Thoracic aorta (tissue), 2 donors: ENCODE results near the gene TAF8. TPM values are rescaled to one million over a fixed set of nuclear protein-coding genes. Genes with fewer than 3 reads are reported as not detected.

Experiments used
- ATAC-seq: fragments of 150-250 bp; one replicate; pipeline ENCODE4 v1.8.0; 2017; ENCODE audit warnings: low read depth; ENCODE audit not compliant: insufficient number of reproducible peaks, low FRiP score
- DNase-seq: peaks from one replicate; pipeline ENCODE4 v3.0.0-alpha.2; 2020; ENCODE audit warnings: low spot score
- H3K27ac ChIP-seq, 2 donors: fragments of 200-600 bp; sonication (generic); 1 replicate in 1 of 2; 2 replicates in 1 of 2; pipeline ENCODE4 v1.5.1; 2016; ENCODE audit warnings: mild to moderate bottlenecking in 2 of 2, moderate library complexity in 2 of 2
- H3K27me3 ChIP-seq: fragments of 200-600 bp; sonication (generic); replicated peaks from 2 replicates; pipeline ENCODE4 v1.6.0; 2016; ENCODE audit warnings: mild to moderate bottlenecking; ENCODE audit not compliant: insufficient read depth
- H3K36me3 ChIP-seq: fragments of 200-600 bp; sonication (generic); one replicate; pipeline ENCODE4 v1.5.1; 2016
- H3K4me1 ChIP-seq, 2 donors: fragments of 200-600 bp; sonication (generic); 1 replicate in 1 of 2; 2 replicates in 1 of 2; pipeline versions ENCODE4 v1.5.1 to v1.6.0; 2016; ENCODE audit warnings: low read depth in 2 of 2, mild to moderate bottlenecking in 1 of 2; ENCODE audit not compliant: control insufficient read depth in 1 of 2
- H3K4me3 ChIP-seq: fragments of 200-600 bp; sonication (generic); 2 replicates; pipeline ENCODE4 v1.5.1; 2016; ENCODE audit warnings: mild to moderate bottlenecking
- H3K9me3 ChIP-seq: fragments of 200-600 bp; sonication (generic); 2 replicates; pipeline ENCODE4 v1.5.1; 2016
- CTCF ChIP-seq: fragments of 200-600 bp; sonication (generic); IDR thresholded peaks from one replicate; pipeline ENCODE4 v1.5.1; 2019; ENCODE audit warnings: antibody characterized with exemption
- total RNA-seq, 2 donors: library from RNA; depleted of rRNA; stranded (reverse); fragments of >200 nt; gene quantifications; one replicate each; pipeline versions ENCODE4 v1.1.0 to v1.2.3, GENCODE V29; 2016

TAF8 gene
- total RNA-seq, 2 donors from 2014 or later = 24.5 to 40.8 TPM

GRCh38 chr6:42038811-42039408 lies 11.4 kb upstream of the TAF8 start:
- Histone ChIP-seq H3K36me3 (no peaks in the 10 kb centered on the region), H3K4me1 (no peaks in the 10 kb centered on the region), H3K27me3 (no peaks in the 10 kb centered on the region), H3K4me3 (no peak overlapping the region), H3K9me3 (no peaks in the 10 kb centered on the region), H3K27ac (no peak overlapping the region)
- DNase-seq (no peak), ATAC-seq (no peak)
- TF ChIP-seq CTCF = no peak

- ATAC-seq (no peak), DNase-seq (no peak)
- TF ChIP-seq CTCF = no peak
- Histone ChIP-seq H3K9me3 (no peaks in the 10 kb centered on the region), H3K36me3 (no peaks in the 10 kb centered on the region), H3K27ac (no peak overlapping the region), H3K4me1 (peaks cover 8 to 18% of the 10 kb centered on the region in 2 donors), H3K4me3 (no peak overlapping the region), H3K27me3 (no peaks in the 10 kb centered on the region)
Measured at GRCh38 chr6:42040856-42041480, 9.4 kb upstream of the TAF8 start.

GRCh38 chr6:42041481-42042053 lies 8.8 kb upstream of the TAF8 start:
- Histone ChIP-seq H3K4me3 (no peak overlapping the region), H3K36me3 (no peaks in the 10 kb centered on the region), H3K9me3 (no peaks in the 10 kb centered on the region), H3K27ac (no peak overlapping the region), H3K27me3 (no peaks in the 10 kb centered on the region), H3K4me1 (peaks cover 13 to 24% of the 10 kb centered on the region in 2 donors)
- DNase-seq (no peak), ATAC-seq (no peak)
- no peak for TF ChIP-seq CTCF

- Histone ChIP-seq H3K4me1 (peaks cover 19 to 29% of the 10 kb centered on the region in 2 donors), H3K27me3 (no peaks in the 10 kb centered on the region), H3K9me3 (no peaks in the 10 kb centered on the region), H3K27ac (no peak overlapping the region), H3K36me3 (no peaks in the 10 kb centered on the region), H3K4me3 (no peak overlapping the region)
- DNase-seq = no peak
- no peak for ATAC-seq
- TF ChIP-seq CTCF = no peak
Measured at GRCh38 chr6:42042108-42042507, 8.2 kb upstream of the TAF8 start.

- peak; percentile 41 for DNase-seq
- no peak overlapping the region for H3K27ac ChIP-seq
- H3K9me3 ChIP-seq = no peaks in the 10 kb centered on the region
- peak; percentile 47 for ATAC-seq
- no peaks in the 10 kb centered on the region for H3K27me3 ChIP-seq
- TF ChIP-seq CTCF = peak; percentile 94
- H3K4me1 ChIP-seq = peaks cover 23 to 40% of the 10 kb centered on the region in 2 donors
- H3K36me3 ChIP-seq = no peaks in the 10 kb centered on the region
- peak overlapping the region; percentile 42 for H3K4me3 ChIP-seq
Measured at GRCh38 chr6:42043787-42044475, 6.4 kb upstream of the TAF8 start.
